SK-N-SH (cell line): ENCODE data around the gene RNASE8. TPM values are rescaled to one million over a fixed set of nuclear protein-coding genes. Genes with fewer than 3 reads are reported as not detected.

ENCODE experiments used
- CTCF ChIA-PET: fragments of 300-600, 350-600 bp; formaldehyde crosslinking; extraction: SDS; loops from one replicate; lab custom pipeline; 2021; lab: Yijun Ruan, JAX
- POLR2A ChIA-PET: fragments of 350-600 bp; sonication (Branson Sonifier 250); formaldehyde crosslinking; extraction: SDS; loops from one replicate; lab custom pipeline; 2020; ENCODE audit warnings: antibody characterized with exemption, inconsistent platforms; lab: Yijun Ruan, JAX
- DNase-seq: peaks from one replicate; pipeline ENCODE4 v3.0.0; 2012
- H2AFZ ChIP-seq: fragments of 200-600 bp; sonication (generic); 2 replicates; pipeline ENCODE4 v1.8.1; 2016; ENCODE audit warnings: antibody characterized with exemption, mild to moderate bottlenecking, low read depth
- H3F3A ChIP-seq: fragments of 200-600 bp; sonication (generic); replicated peaks from 2 replicates; pipeline ENCODE3; 2016; ENCODE audit warnings: antibody characterized with exemption, mild to moderate bottlenecking; ENCODE audit not compliant: insufficient read depth
- H3K27ac ChIP-seq, 2 experiments: fragments of 200-500 bp in 1 of 2; fragments of 200-600 bp in 1 of 2; sonication (Bioruptor generic) in 1 of 2; sonication (generic), shearing (Covaris generic) in 1 of 2; 2 replicates each; pipeline versions ENCODE4 v1.5.1 to v1.6.1; 2014 to 2016; ENCODE audit warnings: low read depth in 2 of 2, inconsistent platforms in 1 of 2, low read length in 1 of 2, mild to moderate bottlenecking in 1 of 2, mixed read lengths in 1 of 2
- H3K27me3 ChIP-seq: fragments of 200-600 bp; sonication (generic), shearing (Covaris generic); 2 replicates; pipeline ENCODE4 v1.6.1; 2016; ENCODE audit warnings: mixed run types; ENCODE audit not compliant: insufficient read depth
- H3K36me3 ChIP-seq, 2 experiments: fragments of 200-500 bp in 1 of 2; fragments of 200-600 bp in 1 of 2; sonication (Bioruptor generic) in 1 of 2; sonication (generic) in 1 of 2; replicated peaks in 1 of 2; 2 replicates each; pipeline versions ENCODE3 to v1.5.1; 2014 to 2016; ENCODE audit warnings: low read length in 1 of 2, mild to moderate bottlenecking in 1 of 2; ENCODE audit not compliant: insufficient read depth in 2 of 2, control insufficient read depth in 1 of 2
- H3K4me1 ChIP-seq, 2 experiments: fragments of 200-500 bp in 1 of 2; fragments of 200-600 bp in 1 of 2; sonication (Bioruptor generic) in 1 of 2; sonication (generic), shearing (Covaris generic) in 1 of 2; 2 replicates each; pipeline versions ENCODE4 v1.5.1 to v1.6.1; 2014 to 2016; ENCODE audit warnings: low read depth in 1 of 2, low read length in 1 of 2, mixed run types in 1 of 2; ENCODE audit not compliant: insufficient read depth in 2 of 2, control insufficient read depth in 1 of 2
- H3K4me2 ChIP-seq: fragments of 200-600 bp; sonication (generic), shearing (Covaris generic); 2 replicates; pipeline ENCODE4 v1.6.1; 2017; ENCODE audit warnings: mixed run types
- H3K4me3 ChIP-seq, 2 experiments: fragments of 200-500 bp in 1 of 2; fragments of 200-600 bp in 1 of 2; sonication (Bioruptor generic) in 1 of 2; sonication (generic), shearing (Covaris generic) in 1 of 2; 2 replicates each; pipeline versions ENCODE4 v1.5.1 to v1.8.1; 2014 to 2016; ENCODE audit warnings: low read depth in 2 of 2, inconsistent platforms in 1 of 2, low read length in 1 of 2, mild to moderate bottlenecking in 1 of 2, mixed read lengths in 1 of 2, moderate library complexity in 1 of 2
- H3K79me2 ChIP-seq: fragments of 200-600 bp; sonication (generic); 2 replicates; pipeline ENCODE4 v1.8.1; 2017; ENCODE audit warnings: mild to moderate bottlenecking; ENCODE audit not compliant: insufficient read depth
- H3K9ac ChIP-seq: fragments of 200-600 bp; sonication (generic); 2 replicates; pipeline ENCODE4 v1.6.1; 2017; ENCODE audit warnings: mixed run types
- H3K9me2 ChIP-seq: fragments of 200-600 bp; sonication (generic); 2 replicates; pipeline ENCODE4 v1.6.1; 2017; ENCODE audit warnings: mixed run types
- H3K9me3 ChIP-seq: fragments of 200-600 bp; sonication (generic); 2 replicates; pipeline ENCODE4 v1.6.1; 2017; ENCODE audit warnings: mixed run types, mild to moderate bottlenecking, moderate library complexity
- H4K20me1 ChIP-seq: fragments of 200-600 bp; sonication (generic); 2 replicates; pipeline ENCODE4 v1.6.1; 2017; ENCODE audit warnings: mild to moderate bottlenecking, mixed run types; ENCODE audit not compliant: insufficient read depth
- EP300 ChIP-seq, 2 experiments: IDR thresholded peaks; 2 replicates each; pipeline versions ENCODE4 v1.4.0 to v1.6.1; 2012; ENCODE audit warnings: borderline replicate concordance in 1 of 2, low read depth in 1 of 2, low read length in 1 of 2
- EZH2phosphoT487 ChIP-seq: fragments of 200-600 bp; sonication (generic); IDR thresholded peaks from 2 replicates; pipeline ENCODE4 v1.6.1; 2017; ENCODE audit warnings: low read depth, mixed run types, mild to moderate bottlenecking, antibody characterized with exemption, moderate library complexity, borderline replicate concordance
- FOSL2 ChIP-seq: IDR thresholded peaks from 2 replicates; pipeline ENCODE4 v1.4.0; 2012; ENCODE audit warnings: low read depth, mild to moderate bottlenecking, moderate library complexity, borderline replicate concordance
- GABPA ChIP-seq: IDR thresholded peaks from 2 replicates; pipeline ENCODE4 v1.4.0; 2012; ENCODE audit warnings: low read depth, mild to moderate bottlenecking
- GATA2 ChIP-seq: sonication (generic); formaldehyde crosslinking; IDR thresholded peaks from 2 replicates; pipeline ENCODE4 v1.5.0; 2020; ENCODE audit warnings: mild to moderate bottlenecking, missing genetic modification reagents
- MXI1 ChIP-seq: IDR thresholded peaks from 2 replicates; pipeline ENCODE4 v1.6.1; 2012; ENCODE audit warnings: mild to moderate bottlenecking, low read depth, low read length, improper control_type of control experiment
- NFIC ChIP-seq: IDR thresholded peaks from 2 replicates; pipeline ENCODE4 v1.4.0; 2012; ENCODE audit warnings: borderline replicate concordance
- NRF1 ChIP-seq: IDR thresholded peaks from 2 replicates; pipeline ENCODE4 v1.6.1; 2012; ENCODE audit warnings: low read depth, mild to moderate bottlenecking, low read length
- PBX3 ChIP-seq: IDR thresholded peaks from 2 replicates; pipeline ENCODE4; 2012
- POLR2AphosphoS5 ChIP-seq: IDR thresholded peaks from 2 replicates; pipeline ENCODE4 v1.6.1; 2012; ENCODE audit warnings: low read depth, low read length
- RFX5 ChIP-seq: IDR thresholded peaks from 2 replicates; pipeline ENCODE4 v1.6.1; 2012; ENCODE audit warnings: mild to moderate bottlenecking, improper control_type of control experiment, low read length
- RXRA ChIP-seq: IDR thresholded peaks from 2 replicates; pipeline ENCODE4 v1.4.0; 2012; ENCODE audit warnings: low read depth, mild to moderate bottlenecking, borderline replicate concordance
- SIN3A ChIP-seq: IDR thresholded peaks from 2 replicates; pipeline ENCODE4 v1.6.1; 2012; ENCODE audit warnings: low read depth, mild to moderate bottlenecking, low read length, moderate library complexity, borderline replicate concordance
- TAF1 ChIP-seq: IDR thresholded peaks from 2 replicates; pipeline ENCODE4 v1.6.1; 2012; ENCODE audit warnings: low read depth, mild to moderate bottlenecking, low read length, moderate library complexity, borderline replicate concordance
- USF1 ChIP-seq: IDR thresholded peaks from 2 replicates; pipeline ENCODE4 v1.4.0; 2012; ENCODE audit warnings: low read depth, borderline replicate concordance
- WGBS: methylation state at CpG from one replicate; pipeline ENCODE4 v1.1.6; 2017; ENCODE audit warnings: low lambda C conversion rate; 5-methylcytosine and 5-hydroxymethylcytosine counted together
- polyA plus RNA-seq, 3 experiments: library from polyadenylated mRNA; depleted of rRNA; stranded (reverse); fragments of >200 nt; gene quantifications; 2 replicates each; pipeline ENCODE4 v1.2.3, GENCODE V29; 2012

Gene RNASE8
- polyA plus RNA-seq, 1 of the 3 experiments (the other 2 are of a cell fraction) = not detected

GRCh38 chr14:21088687-21089086, 31.1 kb downstream of the RNASE8 start:
- Histone ChIP-seq H3F3A (peaks cover 54% of the 10 kb centered on the region), H3K27ac (peak overlapping the region in 1 of 2 experiments; percentile 89; a peak in 2 of 4 replicates), H3K9me3 (no peaks in the 10 kb centered on the region), H3K27me3 (no peaks in the 10 kb centered on the region), H3K9ac (no peak overlapping the region), H3K36me3 (peaks cover 50 to 83% of the 10 kb centered on the region in 2 experiments), H3K9me2 (no peaks in the 10 kb centered on the region), H2AFZ (no peak overlapping the region), H3K4me2 (no peak overlapping the region), H4K20me1 (peaks cover 6% of the 10 kb centered on the region; the same call in 1 of the 2 replicates), H3K4me3 (no peak overlapping the region), H3K4me1 (peaks cover 9 to 26% of the 10 kb centered on the region in 2 experiments; a peak in 3 of 4 replicates), H3K79me2 (peaks cover 5% of the 10 kb centered on the region; the same call in 1 of the 2 replicates)
- peak; percentile 14 for DNase-seq
- CTCF ChIA-PET = interaction anchor here (0.6 to 8.6 kb wide), 7 partner anchors 6 to 282 kb away, joined by 3 to 79 read pairs (median 68); partner anchors contain the start of genes ARHGEF40 and ZNF219
- TF ChIP-seq EZH2phosphoT487 = no peak
- TF ChIP-seq EP300 (IDR thresholded peaks at IDR 0.05; ENCODE audit: borderline replicate concordance in 1 of 2, low read depth in 1 of 2, low read length in 1 of 2) = no peak
- TF ChIP-seq GABPA = no peak
- TF ChIP-seq RXRA = no peak
- POLR2A ChIA-PET = interaction anchor here (1.1 to 1.8 kb wide), 4 partner anchors 7 to 18 kb away, joined by 3 to 11 read pairs (median 5); partner anchors contain the start of genes ARHGEF40 and ZNF219
- WGBS = 83% methylated on average over 3 of the region's 4 CpGs

GRCh38 chr14:21089271-21089670, 31.6 kb downstream of the RNASE8 start:
- Histone ChIP-seq H3K27me3 (no peaks in the 10 kb centered on the region), H2AFZ (no peak overlapping the region), H3K4me1 (peaks cover 15 to 31% of the 10 kb centered on the region in 2 experiments; a peak in 3 of 4 replicates), H3K9ac (no peak overlapping the region), H3K79me2 (peaks cover 5% of the 10 kb centered on the region; the same call in 1 of the 2 replicates), H3K9me3 (no peaks in the 10 kb centered on the region), H3K9me2 (no peaks in the 10 kb centered on the region), H3K4me2 (no peak overlapping the region), H3K36me3 (peaks cover 45 to 77% of the 10 kb centered on the region in 2 experiments), H3F3A (peaks cover 51% of the 10 kb centered on the region), H3K4me3 (no peak overlapping the region), H3K27ac (peak overlapping the region; percentile 11 to 89; a peak in 3 of 4 replicates), H4K20me1 (peaks cover 11% of the 10 kb centered on the region; the same call in 1 of the 2 replicates)
- ChIA-PET POLR2A (interaction anchor here (1.1 to 1.6 kb wide), 3 partner anchors 7 to 18 kb away, joined by 3 to 11 read pairs (median 3); partner anchors contain the start of genes ARHGEF40 and ZNF219), CTCF (interaction anchor here (0.6 to 8.6 kb wide), 14 partner anchors 6 to 281 kb away, joined by 3 to 79 read pairs (median 6); partner anchors contain the start of genes ARHGEF40 and ZNF219)
- WGBS = 67% methylated on average over 1 of the region's 1 CpG
- DNase-seq = peak; percentile 16
- TF ChIP-seq GATA2 (CRISPR knock-in tag) (no peak), USF1 (no peak), EZH2phosphoT487 (no peak), MXI1 (no peak), SIN3A (no peak), TAF1 (no peak), RXRA (no peak), RFX5 (no peak), POLR2AphosphoS5 (no peak), PBX3 (no peak), FOSL2 (no peak), NRF1 (no peak), NFIC (no peak)
